ENCODE results near the gene OR14C36.

The OR14C36 gene

DNA sequence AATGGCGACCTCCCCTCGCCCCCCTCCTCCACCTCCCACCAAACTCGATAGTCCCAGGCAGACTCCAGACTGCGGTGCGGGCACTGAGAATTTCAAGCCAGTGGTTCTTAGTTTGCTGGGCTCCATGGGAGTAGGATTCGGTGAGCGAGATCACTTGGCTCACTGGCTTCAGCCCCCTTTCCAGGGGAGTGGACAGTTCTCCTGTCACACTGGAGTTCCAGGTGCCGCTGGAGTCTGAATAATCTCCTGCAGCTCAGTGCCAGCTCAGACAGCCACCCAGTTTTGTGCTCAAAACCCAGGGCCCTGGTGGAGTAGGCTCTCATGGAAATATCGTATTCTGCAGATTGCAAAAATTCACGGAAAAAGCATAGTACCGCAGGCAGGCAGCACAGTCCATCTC is 31.8 kb upstream of the OR14C36 start:
- TF ChIP-seq, protein P1, sequence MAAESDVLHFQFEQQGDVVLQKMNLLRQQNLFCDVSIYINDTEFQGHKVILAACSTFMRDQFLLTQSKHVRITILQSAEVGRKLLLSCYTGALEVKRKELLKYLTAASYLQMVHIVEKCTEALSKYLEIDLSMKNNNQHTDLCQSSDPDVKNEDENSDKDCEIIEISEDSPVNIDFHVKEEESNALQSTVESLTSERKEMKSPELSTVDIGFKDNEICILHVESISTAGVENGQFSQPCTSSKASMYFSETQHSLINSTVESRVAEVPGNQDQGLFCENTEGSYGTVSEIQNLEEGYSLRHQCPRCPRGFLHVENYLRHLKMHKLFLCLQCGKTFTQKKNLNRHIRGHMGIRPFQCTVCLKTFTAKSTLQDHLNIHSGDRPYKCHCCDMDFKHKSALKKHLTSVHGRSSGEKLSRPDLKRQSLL (tag by site-specific recombination; IDR thresholded peaks at IDR 0.05), result no peak
- TF ChIP-seq, protein P2, sequence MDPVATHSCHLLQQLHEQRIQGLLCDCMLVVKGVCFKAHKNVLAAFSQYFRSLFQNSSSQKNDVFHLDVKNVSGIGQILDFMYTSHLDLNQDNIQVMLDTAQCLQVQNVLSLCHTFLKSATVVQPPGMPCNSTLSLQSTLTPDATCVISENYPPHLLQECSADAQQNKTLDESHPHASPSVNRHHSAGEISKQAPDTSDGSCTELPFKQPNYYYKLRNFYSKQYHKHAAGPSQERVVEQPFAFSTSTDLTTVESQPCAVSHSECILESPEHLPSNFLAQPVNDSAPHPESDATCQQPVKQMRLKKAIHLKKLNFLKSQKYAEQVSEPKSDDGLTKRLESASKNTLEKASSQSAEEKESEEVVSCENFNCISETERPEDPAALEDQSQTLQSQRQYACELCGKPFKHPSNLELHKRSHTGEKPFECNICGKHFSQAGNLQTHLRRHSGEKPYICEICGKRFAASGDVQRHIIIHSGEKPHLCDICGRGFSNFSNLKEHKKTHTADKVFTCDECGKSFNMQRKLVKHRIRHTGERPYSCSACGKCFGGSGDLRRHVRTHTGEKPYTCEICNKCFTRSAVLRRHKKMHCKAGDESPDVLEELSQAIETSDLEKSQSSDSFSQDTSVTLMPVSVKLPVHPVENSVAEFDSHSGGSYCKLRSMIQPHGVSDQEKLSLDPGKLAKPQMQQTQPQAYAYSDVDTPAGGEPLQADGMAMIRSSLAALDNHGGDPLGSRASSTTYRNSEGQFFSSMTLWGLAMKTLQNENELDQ (tag by site-specific recombination; IDR thresholded peaks at IDR 0.05; ENCODE audit: low read depth), result no peak
- TF ChIP-seq ZNF266 (tag by site-specific recombination; IDR thresholded peaks at IDR 0.05; ENCODE audit: low read depth), result no peak
- no peak for TF ChIP-seq GLIS1 (tag by site-specific recombination; IDR thresholded peaks at IDR 0.05)
- TF ChIP-seq ZNF514 (tag by site-specific recombination; IDR thresholded peaks at IDR 0.05), result no peak
- TF ChIP-seq, protein P3, sequence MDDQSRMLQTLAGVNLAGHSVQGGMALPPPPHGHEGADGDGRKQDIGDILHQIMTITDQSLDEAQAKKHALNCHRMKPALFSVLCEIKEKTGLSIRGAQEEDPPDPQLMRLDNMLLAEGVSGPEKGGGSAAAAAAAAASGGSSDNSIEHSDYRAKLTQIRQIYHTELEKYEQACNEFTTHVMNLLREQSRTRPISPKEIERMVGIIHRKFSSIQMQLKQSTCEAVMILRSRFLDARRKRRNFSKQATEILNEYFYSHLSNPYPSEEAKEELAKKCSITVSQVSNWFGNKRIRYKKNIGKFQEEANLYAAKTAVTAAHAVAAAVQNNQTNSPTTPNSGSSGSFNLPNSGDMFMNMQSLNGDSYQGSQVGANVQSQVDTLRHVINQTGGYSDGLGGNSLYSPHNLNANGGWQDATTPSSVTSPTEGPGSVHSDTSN (CRISPR knock-in tag; IDR thresholded peaks at IDR 0.05), result no peak
- no peak for TF ChIP-seq OSR2 (tag by site-specific recombination; IDR thresholded peaks at IDR 0.05)
- no peak for TF ChIP-seq ZNF623 (tag by site-specific recombination; IDR thresholded peaks at IDR 0.05)
- TF ChIP-seq, protein P4, sequence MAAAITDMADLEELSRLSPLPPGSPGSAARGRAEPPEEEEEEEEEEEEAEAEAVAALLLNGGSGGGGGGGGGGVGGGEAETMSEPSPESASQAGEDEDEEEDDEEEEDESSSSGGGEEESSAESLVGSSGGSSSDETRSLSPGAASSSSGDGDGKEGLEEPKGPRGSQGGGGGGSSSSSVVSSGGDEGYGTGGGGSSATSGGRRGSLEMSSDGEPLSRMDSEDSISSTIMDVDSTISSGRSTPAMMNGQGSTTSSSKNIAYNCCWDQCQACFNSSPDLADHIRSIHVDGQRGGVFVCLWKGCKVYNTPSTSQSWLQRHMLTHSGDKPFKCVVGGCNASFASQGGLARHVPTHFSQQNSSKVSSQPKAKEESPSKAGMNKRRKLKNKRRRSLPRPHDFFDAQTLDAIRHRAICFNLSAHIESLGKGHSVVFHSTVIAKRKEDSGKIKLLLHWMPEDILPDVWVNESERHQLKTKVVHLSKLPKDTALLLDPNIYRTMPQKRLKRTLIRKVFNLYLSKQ (tag by site-specific recombination; IDR thresholded peaks at IDR 0.05; ENCODE audit: borderline replicate concordance), result no peak
- CTCF ChIA-PET, result no interaction called here

DNA sequence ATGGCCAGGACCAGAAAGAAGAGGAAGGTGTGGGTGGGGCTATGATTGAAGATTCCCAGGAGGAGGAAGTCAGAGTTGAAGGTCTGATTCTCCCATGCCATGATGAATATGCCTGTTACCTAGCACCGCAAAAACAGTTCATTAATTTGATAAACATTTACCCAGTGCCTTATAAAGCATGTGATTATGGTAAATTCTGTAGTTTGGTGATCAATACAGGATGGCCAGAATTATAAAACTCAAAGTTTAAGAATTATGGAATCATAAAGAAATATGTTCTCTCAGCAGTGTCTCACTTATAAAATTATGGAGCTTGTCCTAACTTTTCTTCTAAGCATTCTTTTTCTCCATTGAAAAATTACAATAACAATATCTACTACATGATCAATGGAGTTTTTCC is 24.1 kb upstream of the OR14C36 start, which contains the start of gene OR2M7:
TSS of gene OR2M7 (minus strand) at position 101 of the 400 bp plus-strand sequence. CDS start at position 101, 0 bp downstream.
- H3K4me1 ChIP-seq (ENCODE audit: control insufficient read depth, insufficient read depth, low read length), result no peaks in the 10 kb centered on the region
- H3K4me3 ChIP-seq (ENCODE audit: low read depth, low read length), result no peak within 1 kb of the TSS
- no peak within 1 kb of the TSS for H3K27ac ChIP-seq (ENCODE audit: extremely low read depth, low read depth, low read length)
- H3K9me3 ChIP-seq (ENCODE audit: control insufficient read depth, insufficient read depth, low read depth, low read length), result no peaks in the 10 kb centered on the region
- ChIA-PET CTCF (no interaction called here), POLR2A (no interaction called here)
- H3K36me3 ChIP-seq (ENCODE audit: control insufficient read depth in 2 of 2, insufficient read depth in 1 of 2, low read length in 2 of 2), result no peaks in the 10 kb centered on the region
- TF ChIP-seq, protein P5, sequence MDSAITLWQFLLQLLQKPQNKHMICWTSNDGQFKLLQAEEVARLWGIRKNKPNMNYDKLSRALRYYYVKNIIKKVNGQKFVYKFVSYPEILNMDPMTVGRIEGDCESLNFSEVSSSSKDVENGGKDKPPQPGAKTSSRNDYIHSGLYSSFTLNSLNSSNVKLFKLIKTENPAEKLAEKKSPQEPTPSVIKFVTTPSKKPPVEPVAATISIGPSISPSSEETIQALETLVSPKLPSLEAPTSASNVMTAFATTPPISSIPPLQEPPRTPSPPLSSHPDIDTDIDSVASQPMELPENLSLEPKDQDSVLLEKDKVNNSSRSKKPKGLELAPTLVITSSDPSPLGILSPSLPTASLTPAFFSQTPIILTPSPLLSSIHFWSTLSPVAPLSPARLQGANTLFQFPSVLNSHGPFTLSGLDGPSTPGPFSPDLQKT (IDR thresholded peaks at IDR 0.05; ENCODE audit: borderline replicate concordance, low read depth, low read length), result no peak
- no peak for TF ChIP-seq REPIN1 (tag by site-specific recombination; IDR thresholded peaks at IDR 0.05; ENCODE audit: low read depth)
- TF ChIP-seq HOXD13 (CRISPR knock-in tag; IDR thresholded peaks at IDR 0.05; ENCODE audit: borderline replicate concordance), result no peak
- TF ChIP-seq ZNF121 (tag by site-specific recombination; IDR thresholded peaks at IDR 0.05), result no peak
- no peak for TF ChIP-seq ZNF133 (tag by site-specific recombination; IDR thresholded peaks at IDR 0.05)

More for the DNA sequence above, 31.8 kb upstream of the OR14C36 start:
- no peak overlapping the region for H3K27ac ChIP-seq (ENCODE audit: extremely low read depth, low read depth, low read length)
- no peaks in the 10 kb centered on the region for H3K36me3 ChIP-seq (ENCODE audit: control insufficient read depth in 2 of 2, insufficient read depth in 1 of 2, low read length in 2 of 2)
- no peak overlapping the region for H3K4me3 ChIP-seq (ENCODE audit: low read depth, low read length)
- POLR2A ChIA-PET, result no interaction called here
- no peaks in the 10 kb centered on the region for H3K9me3 ChIP-seq (ENCODE audit: control insufficient read depth, insufficient read depth, low read depth, low read length)
- no peaks in the 10 kb centered on the region for H3K4me1 ChIP-seq (ENCODE audit: control insufficient read depth, insufficient read depth, low read length)

DNA sequence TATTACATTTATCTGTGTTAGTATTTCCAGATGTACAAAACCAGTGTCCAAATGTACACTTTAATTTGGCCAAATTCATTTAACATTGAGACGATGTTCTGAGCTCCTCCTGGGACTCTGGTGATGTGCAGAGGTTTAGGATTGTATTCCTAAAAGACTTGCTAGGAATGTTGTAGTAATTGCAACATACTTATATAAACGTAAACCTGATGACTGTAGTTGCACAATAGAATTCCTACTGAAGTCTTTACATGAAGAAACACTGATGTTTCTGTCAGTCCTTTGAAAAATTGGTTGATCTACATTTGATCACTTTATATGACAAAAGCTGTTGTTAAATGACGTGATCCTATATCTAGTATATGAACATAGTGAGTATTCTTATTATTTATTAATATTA is 5.1 kb upstream of the OR14C36 start:
- Histone ChIP-seq H3K4me1 (ENCODE audit: control insufficient read depth, insufficient read depth, low read length) (no peaks in the 10 kb centered on the region), H3K27ac (ENCODE audit: extremely low read depth, low read depth, low read length) (no peak overlapping the region), H3K36me3 (ENCODE audit: control insufficient read depth in 2 of 2, insufficient read depth in 1 of 2, low read length in 2 of 2) (no peaks in the 10 kb centered on the region), H3K9me3 (ENCODE audit: control insufficient read depth, insufficient read depth, low read depth, low read length) (no peaks in the 10 kb centered on the region), H3K4me3 (ENCODE audit: low read depth, low read length) (no peak overlapping the region)
- ChIA-PET POLR2A (no interaction called here), CTCF (no interaction called here)
- TF ChIP-seq FEZF1 (tag by site-specific recombination; IDR thresholded peaks at IDR 0.05), result no peak
- TF ChIP-seq, protein P5 (IDR thresholded peaks at IDR 0.05; ENCODE audit: borderline replicate concordance, low read depth, low read length), result no peak
- TF ChIP-seq GFI1B (tag by site-specific recombination; IDR thresholded peaks at IDR 0.05), result no peak

Data from HEK293 (cell line).